OCI-LY1 (cell line): Measurements from ENCODE around the gene TBC1D14.

Source experiments
- CTCF ChIP-seq: fragments of 200-600 bp; sonication (generic), shearing (Covaris generic); IDR thresholded peaks from 2 replicates; pipeline ENCODE4 v1.5.1; 2017; ENCODE audit warnings: mild to moderate bottlenecking, antibody characterized with exemption, low read length, moderate library complexity, mixed read lengths
- EZH2 ChIP-seq: fragments of 200-600 bp; sonication (generic), shearing (Covaris generic); IDR thresholded peaks from 2 replicates; pipeline ENCODE4 v1.8.0; 2017; ENCODE audit warnings: borderline replicate concordance, mixed run types, mild to moderate bottlenecking, antibody characterized with exemption, low read length, moderate library complexity, mixed read lengths

- TF ChIP-seq CTCF, result no peak
- no peak for TF ChIP-seq EZH2
Observed at GRCh38 chr4:6996481-6996880, 86.9 kb downstream of the TBC1D14 start.
